HTR-8/SVneo (cell line): Measurements from ENCODE around the gene PPP1R14D.

Experiments used
- DNase-seq: peaks from one replicate; pipeline ENCODE4 v3.0.0; 2011; ENCODE audit warnings: low spot score, mixed read lengths; ENCODE audit not compliant: insufficient read length
- FAIRE-seq: peaks from 2 replicates; lab custom pipeline; 2011; peaks lifted over from hg19 to GRCh38; lab: Jason Lieb, UNC

PPP1R14D gene

GRCh38 chr15:40766906-40767837, 61.3 kb downstream of the PPP1R14D start:
- no peak for DNase-seq

GRCh38 chr15:40766194-40766815, 62.2 kb downstream of the PPP1R14D start:
- FAIRE-seq (no peak), DNase-seq (no peak)

More at GRCh38 chr15:40766906-40767837, 61.3 kb downstream of the PPP1R14D start:
- no peak for FAIRE-seq
